ENCODE measurements around the gene MTURN.
"Not testable (repeated sequence)": the region's sequence is repeated elsewhere in the genome, so short reads cannot be mapped to it uniquely, and the experiment has no call there.

The MTURN gene

GRCh38 chr7:30181211-30181610 lies 46.4 kb downstream of the MTURN start:
- no peak for DNase-seq

- no peak for DNase-seq
Measured at GRCh38 chr7:30181736-30182522, 47.1 kb downstream of the MTURN start.

- DNase-seq, result no peak
Measured at GRCh38 chr7:30182814-30183213, 48.0 kb downstream of the MTURN start.

GRCh38 chr7:30183749-30184369 lies 49.1 kb downstream of the MTURN start:
- no peak for DNase-seq

- no peak for DNase-seq
Measured at GRCh38 chr7:30184791-30185487, 50.2 kb downstream of the MTURN start.

GRCh38 chr7:30185496-30185895 lies 50.7 kb downstream of the MTURN start:
- DNase-seq, result no peak

- DNase-seq, result no peak
Measured at GRCh38 chr7:30186725-30187124, 51.9 kb downstream of the MTURN start.

GRCh38 chr7:30187513-30187912 lies 52.7 kb downstream of the MTURN start:
- no peak for DNase-seq

GRCh38 chr7:30188381-30188780 lies 53.6 kb downstream of the MTURN start:
- not testable (repeated sequence) for DNase-seq

- DNase-seq, result no peak
Measured at GRCh38 chr7:30188811-30189210, 54.0 kb downstream of the MTURN start.

GRCh38 chr7:30191809-30192208 lies 57.0 kb downstream of the MTURN start:
- no peak for DNase-seq

- no peak for DNase-seq
Measured at GRCh38 chr7:30193336-30193943, 58.7 kb downstream of the MTURN start.

- no peak for DNase-seq
Measured at GRCh38 chr7:30196408-30196807, 61.6 kb downstream of the MTURN start.

GRCh38 chr7:30197438-30197837 lies 62.7 kb downstream of the MTURN start:
- no peak for DNase-seq

GRCh38 chr7:30199271-30199670 lies 64.5 kb downstream of the MTURN start:
- DNase-seq, result no peak

- DNase-seq, result no peak
Measured at GRCh38 chr7:30200591-30200990, 65.8 kb downstream of the MTURN start.

- DNase-seq, result no peak
Measured at GRCh38 chr7:30201161-30201666, 66.4 kb downstream of the MTURN start.

GRCh38 chr7:30201921-30202320 lies 67.1 kb downstream of the MTURN start:
- no peak for DNase-seq

GRCh38 chr7:30202671-30203070 lies 67.9 kb downstream of the MTURN start:
- DNase-seq, result no peak

GRCh38 chr7:30206491-30206890 lies 71.7 kb downstream of the MTURN start:
- no peak for DNase-seq

GRCh38 chr7:30206942-30207341 lies 72.2 kb downstream of the MTURN start:
- no peak for DNase-seq

GRCh38 chr7:30207376-30207775 lies 72.6 kb downstream of the MTURN start:
- no peak for DNase-seq

GRCh38 chr7:30209951-30210350 lies 75.2 kb downstream of the MTURN start:
- DNase-seq, result no peak
